ENCODE results near the gene ARHGAP12.

The ARHGAP12 gene

DNA sequence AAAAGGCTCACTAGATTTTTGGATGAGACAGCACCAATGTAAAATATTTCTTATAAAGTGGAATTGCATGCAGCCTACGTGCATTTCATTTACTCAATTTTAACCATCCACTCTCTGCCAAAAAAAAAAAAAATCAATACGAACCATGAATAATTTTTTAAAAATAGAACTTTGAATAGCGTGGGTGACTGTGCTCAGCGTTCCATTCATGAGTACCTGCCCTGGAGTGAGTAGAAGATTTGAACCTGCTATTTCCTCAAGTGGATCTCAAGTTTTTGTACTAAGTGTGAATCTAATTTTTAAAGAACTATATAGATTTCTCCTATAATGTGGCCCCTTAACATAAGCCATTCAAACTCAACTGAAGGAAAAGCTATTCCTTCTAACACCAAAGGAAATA is 105.3 kb downstream of the ARHGAP12 start:
- TF ChIP-seq, protein P1, sequence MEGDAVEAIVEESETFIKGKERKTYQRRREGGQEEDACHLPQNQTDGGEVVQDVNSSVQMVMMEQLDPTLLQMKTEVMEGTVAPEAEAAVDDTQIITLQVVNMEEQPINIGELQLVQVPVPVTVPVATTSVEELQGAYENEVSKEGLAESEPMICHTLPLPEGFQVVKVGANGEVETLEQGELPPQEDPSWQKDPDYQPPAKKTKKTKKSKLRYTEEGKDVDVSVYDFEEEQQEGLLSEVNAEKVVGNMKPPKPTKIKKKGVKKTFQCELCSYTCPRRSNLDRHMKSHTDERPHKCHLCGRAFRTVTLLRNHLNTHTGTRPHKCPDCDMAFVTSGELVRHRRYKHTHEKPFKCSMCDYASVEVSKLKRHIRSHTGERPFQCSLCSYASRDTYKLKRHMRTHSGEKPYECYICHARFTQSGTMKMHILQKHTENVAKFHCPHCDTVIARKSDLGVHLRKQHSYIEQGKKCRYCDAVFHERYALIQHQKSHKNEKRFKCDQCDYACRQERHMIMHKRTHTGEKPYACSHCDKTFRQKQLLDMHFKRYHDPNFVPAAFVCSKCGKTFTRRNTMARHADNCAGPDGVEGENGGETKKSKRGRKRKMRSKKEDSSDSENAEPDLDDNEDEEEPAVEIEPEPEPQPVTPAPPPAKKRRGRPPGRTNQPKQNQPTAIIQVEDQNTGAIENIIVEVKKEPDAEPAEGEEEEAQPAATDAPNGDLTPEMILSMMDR (IDR thresholded peaks at IDR 0.05; ENCODE audit: low read length, missing control alignments) = no peak
- no peak for DNase-seq (ENCODE audit: low read depth)
- no peak overlapping the region for H3K4me3 ChIP-seq (replicated peaks; ENCODE audit: low read depth, low read length)

DNA sequence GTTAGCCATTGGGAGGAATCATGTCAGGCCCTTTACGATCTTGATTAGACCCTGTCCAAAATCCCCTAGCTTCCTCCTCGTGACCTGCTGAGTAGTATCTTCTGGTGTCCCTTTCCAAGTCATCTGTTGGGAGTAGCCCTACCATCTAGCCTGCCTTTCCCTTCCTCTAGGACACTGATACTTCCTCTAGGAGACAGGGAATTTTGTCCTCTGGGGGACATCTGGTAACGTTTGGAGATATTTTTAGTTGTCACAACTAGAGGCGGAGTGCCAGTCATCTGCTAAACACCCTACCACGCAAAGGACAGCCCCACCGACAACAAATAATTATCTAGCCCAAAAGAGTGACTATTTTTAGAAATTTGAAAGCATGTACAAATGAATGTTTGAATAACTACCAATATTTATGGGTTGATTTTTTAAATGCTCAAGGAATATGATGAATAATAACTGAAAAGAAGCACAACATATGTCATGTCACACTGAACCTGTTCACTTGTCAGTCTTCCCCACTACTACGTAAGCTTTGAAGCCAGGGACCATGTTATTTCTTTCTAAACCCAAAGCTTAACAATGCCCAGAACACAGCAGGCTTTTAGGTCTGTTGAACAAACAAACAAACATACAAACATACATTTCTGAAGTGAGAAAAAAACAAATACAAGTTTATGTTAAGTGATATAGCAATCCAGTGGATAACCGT is 105.9 kb downstream of the ARHGAP12 start:
- no peak overlapping the region for H3K4me3 ChIP-seq (replicated peaks; ENCODE audit: low read depth, low read length)
- DNase-seq (ENCODE audit: low read depth) = no peak
- TF ChIP-seq, protein P1 (IDR thresholded peaks at IDR 0.05; ENCODE audit: low read length, missing control alignments) = no peak

DNA sequence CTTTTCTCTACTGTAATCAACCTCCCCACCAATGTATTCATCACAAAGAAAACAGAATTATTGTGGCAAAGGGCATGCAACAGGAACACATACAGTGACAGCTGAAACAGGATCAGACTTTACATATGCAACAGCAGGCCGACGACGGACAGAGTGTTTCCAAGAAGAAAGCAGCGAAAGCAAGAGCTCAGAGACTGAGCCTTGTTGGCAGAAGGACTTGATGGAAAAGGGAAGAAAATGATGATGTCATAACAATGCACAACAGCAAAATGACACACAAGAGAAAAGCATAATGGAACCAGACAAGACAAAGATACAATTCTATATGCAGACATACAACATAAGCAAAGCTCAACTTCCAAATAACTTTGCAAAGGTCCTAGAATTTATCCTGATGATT is 106.5 kb downstream of the ARHGAP12 start:
- H3K4me3 ChIP-seq (replicated peaks; ENCODE audit: low read depth, low read length) = no peak overlapping the region
- TF ChIP-seq, protein P1 (IDR thresholded peaks at IDR 0.05; ENCODE audit: low read length, missing control alignments) = no peak
- DNase-seq (ENCODE audit: low read depth) = peak; percentile 15

DNA sequence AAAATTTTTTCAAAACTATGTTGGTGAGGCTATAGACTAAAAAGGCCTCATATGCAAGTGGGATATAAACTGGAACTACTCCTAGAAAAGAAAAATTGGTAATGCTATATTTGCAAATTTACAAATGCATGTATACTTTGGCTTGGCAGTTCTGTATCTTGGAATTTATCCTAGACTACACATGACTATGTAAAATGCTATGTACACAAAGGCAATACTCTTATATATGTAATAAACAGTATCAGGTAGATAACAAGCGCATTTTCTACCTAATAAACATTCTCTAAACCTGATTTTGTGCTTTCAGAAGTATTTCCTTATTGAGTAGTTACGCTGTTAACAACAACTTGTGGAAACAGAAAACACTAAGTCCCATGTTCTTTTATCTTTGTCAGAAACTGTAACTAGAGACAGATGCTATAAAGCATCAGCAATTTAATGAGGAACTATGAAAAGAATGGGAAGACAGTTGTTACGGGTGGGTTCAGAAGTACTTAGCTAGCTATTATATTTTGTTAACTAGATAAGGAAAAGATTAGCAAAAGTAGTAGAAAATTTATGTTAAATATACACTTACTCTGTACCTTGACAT is 107.8 kb downstream of the ARHGAP12 start:
- TF ChIP-seq, protein P1 (IDR thresholded peaks at IDR 0.05; ENCODE audit: low read length, missing control alignments) = no peak
- no peak for DNase-seq (ENCODE audit: low read depth)
- no peak overlapping the region for H3K4me3 ChIP-seq (replicated peaks; ENCODE audit: low read depth, low read length)

DNA sequence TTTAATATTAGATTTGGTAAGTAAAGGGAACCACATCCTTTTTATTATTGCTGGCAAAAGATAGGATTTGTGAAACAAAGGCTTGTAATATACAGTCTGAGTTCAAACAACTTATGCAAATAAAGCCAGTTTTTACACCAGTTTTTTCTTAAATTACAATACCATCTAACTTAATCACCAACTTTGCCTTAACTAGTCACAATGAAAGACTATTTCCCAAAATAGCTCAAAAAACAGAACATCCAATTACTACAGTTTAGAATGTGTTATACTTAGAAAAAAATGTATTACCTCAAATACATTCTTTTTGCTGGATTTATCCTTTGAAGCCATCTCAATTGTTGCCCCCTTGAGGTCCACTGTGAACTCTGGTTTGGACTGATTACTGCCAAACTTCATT is 108.5 kb downstream of the ARHGAP12 start:
- DNase-seq (ENCODE audit: low read depth) = no peak
- TF ChIP-seq, protein P1 (IDR thresholded peaks at IDR 0.05; ENCODE audit: low read length, missing control alignments) = no peak
- H3K4me3 ChIP-seq (replicated peaks; ENCODE audit: low read depth, low read length) = no peak overlapping the region

DNA sequence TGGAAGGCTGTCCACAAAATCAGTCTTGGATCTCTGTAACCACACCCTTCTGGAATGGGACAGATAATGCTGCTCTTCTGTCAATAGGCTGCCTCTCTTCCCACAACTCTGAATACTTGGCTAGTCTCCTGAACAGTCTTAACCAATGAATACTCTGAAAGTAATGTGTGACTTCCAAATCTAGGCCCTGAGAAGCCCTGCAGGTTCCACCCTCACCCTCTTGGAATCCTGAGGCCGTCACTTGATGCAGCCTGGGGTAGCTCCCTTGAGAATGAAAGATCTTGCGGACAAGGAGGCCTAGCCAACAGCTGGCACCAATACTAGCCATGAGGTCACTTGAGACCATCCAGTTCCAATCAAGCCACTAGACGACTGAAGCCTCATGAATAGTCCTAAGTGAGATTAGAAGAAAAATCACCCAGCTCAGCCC is 109.2 kb downstream of the ARHGAP12 start:
- H3K4me3 ChIP-seq (replicated peaks; ENCODE audit: low read depth, low read length) = no peak overlapping the region
- DNase-seq (ENCODE audit: low read depth) = peak; percentile 7
- TF ChIP-seq, protein P1 (IDR thresholded peaks at IDR 0.05; ENCODE audit: low read length, missing control alignments) = no peak

DNA sequence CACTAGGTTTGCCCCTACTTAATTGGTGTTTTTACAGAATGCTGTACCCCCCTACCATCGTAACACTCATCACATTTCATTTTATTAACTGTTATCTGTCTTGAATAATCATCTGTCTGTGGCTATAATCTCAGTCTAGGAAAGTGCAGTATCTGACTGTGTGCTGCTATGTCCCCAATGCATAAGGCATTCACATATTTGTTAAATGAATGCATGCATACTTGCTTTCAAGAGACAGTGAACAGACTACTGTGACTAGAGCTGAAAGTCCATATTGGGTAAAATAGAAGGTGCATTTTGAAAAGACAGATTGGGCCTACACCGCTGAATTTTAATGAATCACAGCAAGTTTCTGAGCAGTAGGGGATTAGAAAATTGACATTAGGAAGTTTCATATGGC is 112.3 kb downstream of the ARHGAP12 start:
- TF ChIP-seq, protein P1 (IDR thresholded peaks at IDR 0.05; ENCODE audit: low read length, missing control alignments) = no peak
- H3K4me3 ChIP-seq (replicated peaks; ENCODE audit: low read depth, low read length) = no peak overlapping the region
- DNase-seq (ENCODE audit: low read depth) = peak; percentile 44
